COLO668 (cell line): Measurements from ENCODE around the gene ACADL.

Source experiments
- DNase-seq: peaks from one replicate; lab custom pipeline; 2025; ENCODE audit not compliant: unreplicated experiment; lab: John Stamatoyannopoulos, UW

Gene ACADL

DNA sequence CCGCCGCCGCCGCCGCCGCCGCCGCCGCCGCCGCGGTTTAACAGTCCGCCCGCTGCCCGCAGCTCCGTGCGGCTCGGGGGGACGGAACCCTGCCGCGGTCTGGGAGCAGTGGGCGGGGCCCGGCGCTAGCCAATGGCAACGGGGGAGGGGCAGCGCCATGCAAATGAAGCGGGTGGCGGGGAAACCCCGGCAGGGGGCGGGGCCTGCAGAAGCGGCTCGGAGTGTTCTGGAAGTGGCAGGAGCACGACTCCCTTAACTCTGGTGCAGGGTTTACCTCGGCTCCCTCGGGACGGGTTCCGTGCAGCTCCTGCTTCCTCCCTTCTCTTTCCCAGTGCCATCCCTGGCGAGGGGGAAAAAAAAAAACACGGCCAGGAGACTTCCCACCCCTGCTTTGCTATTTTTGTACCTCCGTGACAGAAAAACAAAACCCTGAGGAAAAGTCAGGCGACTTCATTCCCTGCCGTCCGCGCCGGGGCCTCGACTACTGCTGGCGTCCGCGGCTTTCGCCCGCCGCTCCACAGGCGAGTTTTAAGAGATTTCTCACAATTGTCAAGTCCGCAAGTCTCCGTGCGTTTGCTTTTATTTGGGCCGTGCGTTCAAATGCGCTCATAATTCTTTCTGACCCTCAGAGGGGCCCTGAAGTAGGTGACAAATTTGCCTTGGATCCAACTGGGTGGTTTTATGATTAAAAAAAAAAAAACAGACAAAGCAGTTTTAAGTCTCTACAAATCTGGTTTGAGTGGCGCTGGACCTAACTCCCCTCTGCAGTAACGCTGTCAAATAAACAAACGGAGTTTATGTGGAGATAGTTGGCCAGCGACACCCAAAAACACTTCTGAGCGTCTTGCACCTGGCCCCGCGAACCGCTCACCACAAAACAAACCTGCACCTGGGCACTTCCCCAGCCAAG lies 53.7 kb downstream of the ACADL start, which contains the start of gene KANSL1L:
Gene KANSL1L, minus strand, starts transcription at position 101 of the 910 bp plus-strand sequence. CDS start 16,827 bp downstream, outside the sequence.
- DNase-seq = peak; percentile 99

- peak; percentile 96 for DNase-seq
Observed at GRCh38 chr2:210170446-210171303, 54.6 kb downstream of the ACADL start.

GRCh38 chr2:210170196-210170445 lies 55.1 kb downstream of the ACADL start:
- no peak for DNase-seq

- DNase-seq = no peak
Observed at GRCh38 chr2:210169516-210170195, 55.6 kb downstream of the ACADL start.

- no peak for DNase-seq
Observed at GRCh38 chr2:210167227-210167626, 58.0 kb downstream of the ACADL start.

DNA sequence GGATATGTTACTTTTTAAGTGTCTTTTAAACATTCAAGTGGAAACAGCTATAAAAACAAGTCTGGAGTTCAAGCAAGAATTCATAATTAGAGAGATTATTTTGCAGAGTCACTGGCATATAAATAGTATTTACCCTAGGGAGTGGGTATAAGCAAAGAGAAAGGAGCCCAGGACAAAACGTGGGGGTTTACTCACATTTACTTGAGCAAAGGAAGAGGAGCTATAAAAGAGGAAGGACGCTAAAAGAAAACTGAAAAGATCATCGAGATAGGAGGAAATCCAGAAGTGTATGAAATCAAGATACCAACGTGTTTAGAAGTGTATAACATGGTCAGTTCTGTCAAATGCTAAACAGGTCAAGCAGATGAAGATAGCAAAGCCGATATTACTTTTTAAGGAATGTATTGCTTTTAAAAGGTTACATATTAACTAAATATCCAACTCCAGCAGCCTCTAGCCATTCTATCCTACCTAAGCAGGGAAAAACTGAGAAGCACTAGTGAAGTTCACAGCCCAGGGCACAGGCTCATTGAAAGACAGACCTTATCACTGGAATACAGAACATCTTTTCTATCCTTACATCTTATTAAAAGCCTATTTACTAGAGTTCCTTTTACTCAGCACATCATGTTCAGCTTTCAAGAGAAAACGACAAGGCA lies 62.7 kb downstream of the ACADL start:
- no peak for DNase-seq

- no peak for DNase-seq
Observed at GRCh38 chr2:210159059-210159458, 66.2 kb downstream of the ACADL start.

DNA sequence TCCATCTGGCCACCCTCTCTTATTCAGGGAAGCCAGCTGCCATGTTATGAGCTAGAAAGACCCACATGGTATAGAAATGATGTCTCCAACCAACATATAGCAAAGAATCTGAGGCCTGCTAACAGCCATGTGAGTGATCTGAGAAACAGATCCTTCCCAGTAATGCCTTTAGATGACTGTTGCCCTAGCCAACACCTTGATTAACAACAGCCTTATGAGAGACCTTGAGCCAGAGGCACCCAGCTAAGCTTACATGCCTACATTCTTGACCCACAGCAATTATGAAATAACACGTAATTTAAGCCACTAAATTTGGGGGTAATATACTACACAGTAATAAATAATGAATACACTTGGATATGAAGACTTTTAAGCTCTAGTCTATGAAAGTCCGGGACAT lies 67.0 kb downstream of the ACADL start:
- no peak for DNase-seq

DNA sequence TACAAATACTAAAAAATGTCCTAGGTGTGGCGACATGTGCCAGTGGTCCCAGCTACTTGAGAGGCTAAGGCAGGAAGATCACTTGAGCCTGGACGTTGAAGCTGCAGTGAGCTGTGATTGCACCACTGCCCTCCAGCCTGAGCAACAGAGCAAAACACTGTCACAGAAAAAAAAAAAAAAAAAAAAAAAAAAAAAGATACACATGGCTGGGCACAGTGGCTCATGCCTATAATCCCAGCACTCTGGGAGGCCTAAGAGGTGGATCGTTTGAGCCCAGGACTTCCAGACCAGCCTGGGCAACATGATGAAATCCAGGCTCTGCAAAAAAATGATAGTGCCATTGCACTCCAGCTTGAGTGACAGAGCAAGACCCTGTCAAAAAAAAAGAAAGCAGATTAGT lies 67.7 kb downstream of the ACADL start:
- DNase-seq = no peak

GRCh38 chr2:210147614-210148013 lies 77.6 kb downstream of the ACADL start:
- no peak for DNase-seq
